GM21390 (cell line): ENCODE measurements around the gene APCS.

Experiments
- ATAC-seq: cut with Tn5 transposase; IDR thresholded peaks from one replicate; pipeline ENCODE4 v1.9.1; 2021; ENCODE audit not compliant: unreplicated experiment

APCS gene

GRCh38 chr1:159587461-159587951 is at the start of gene APCS:
Gene APCS (plus strand): TSS chr1:159587826. CDS start chr1:159587922, 96 bp downstream.
- no peak for ATAC-seq

- no peak for ATAC-seq
Observed at GRCh38 chr1:159548126-159548525, 39.5 kb upstream of the APCS start.

- ATAC-seq = no peak
Observed at GRCh38 chr1:159554261-159554660, 33.4 kb upstream of the APCS start.

GRCh38 chr1:159554696-159555095 is 32.9 kb upstream of the APCS start:
- no peak for ATAC-seq

- ATAC-seq = no peak
Observed at GRCh38 chr1:159556931-159557369, 30.7 kb upstream of the APCS start.

GRCh38 chr1:159560599-159560998 is 27.0 kb upstream of the APCS start:
- ATAC-seq = no peak

GRCh38 chr1:159561497-159561896 is 26.1 kb upstream of the APCS start:
- ATAC-seq = no peak

- no peak for ATAC-seq
Observed at GRCh38 chr1:159562680-159563079, 24.9 kb upstream of the APCS start.

GRCh38 chr1:159577446-159577845 is 10.2 kb upstream of the APCS start:
- no peak for ATAC-seq

GRCh38 chr1:159580340-159580739 is 7.3 kb upstream of the APCS start:
- peak; percentile 47 for ATAC-seq

- ATAC-seq = no peak
Observed at GRCh38 chr1:159581422-159581821, 6.2 kb upstream of the APCS start.

- no peak for ATAC-seq
Observed at GRCh38 chr1:159584536-159584935, 3.1 kb upstream of the APCS start.

- no peak for ATAC-seq
Observed at GRCh38 chr1:159591981-159592380, 4.4 kb downstream of the APCS start.

GRCh38 chr1:159594625-159595405 is 7.2 kb downstream of the APCS start:
- no peak for ATAC-seq

GRCh38 chr1:159598196-159598595 is 10.6 kb downstream of the APCS start:
- no peak for ATAC-seq

GRCh38 chr1:159600894-159601293 is 13.3 kb downstream of the APCS start:
- ATAC-seq = no peak

GRCh38 chr1:159602501-159602999 is 14.9 kb downstream of the APCS start:
- ATAC-seq = no peak

- ATAC-seq = no peak
Observed at GRCh38 chr1:159612211-159612885, 24.7 kb downstream of the APCS start.

GRCh38 chr1:159632922-159633321 is 45.3 kb downstream of the APCS start:
- ATAC-seq = no peak
